NCI-H2196 (cell line): ENCODE measurements around the gene TNFRSF13B.
"Not testable (repeated sequence)": the region's sequence is repeated elsewhere in the genome, so short reads cannot be mapped to it uniquely, and the experiment has no call there.

Experiments used
- DNase-seq: peaks from one replicate; lab custom pipeline; 2025; ENCODE audit not compliant: unreplicated experiment; lab: John Stamatoyannopoulos, UW

Gene TNFRSF13B

DNA sequence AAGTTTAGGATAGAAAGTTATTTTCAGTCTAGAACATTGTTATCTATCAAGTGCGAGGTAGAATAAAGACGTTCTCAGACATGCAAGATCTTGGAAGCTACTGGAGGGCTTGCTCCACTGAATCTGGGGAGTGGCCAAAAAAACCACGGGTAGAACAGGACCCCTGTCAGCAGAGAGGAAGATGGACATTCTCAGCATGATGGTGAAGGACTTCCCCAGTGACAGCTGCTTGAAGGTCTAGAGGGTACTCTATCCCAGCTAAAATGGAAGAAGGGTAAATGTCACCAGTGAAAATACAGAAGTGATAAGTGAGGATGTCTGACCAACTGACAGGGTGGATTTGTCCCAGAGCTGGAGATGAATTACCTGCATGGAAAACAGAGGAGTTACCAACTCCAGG is 10.1 kb downstream of the TNFRSF13B start:
- no peak for DNase-seq

DNA sequence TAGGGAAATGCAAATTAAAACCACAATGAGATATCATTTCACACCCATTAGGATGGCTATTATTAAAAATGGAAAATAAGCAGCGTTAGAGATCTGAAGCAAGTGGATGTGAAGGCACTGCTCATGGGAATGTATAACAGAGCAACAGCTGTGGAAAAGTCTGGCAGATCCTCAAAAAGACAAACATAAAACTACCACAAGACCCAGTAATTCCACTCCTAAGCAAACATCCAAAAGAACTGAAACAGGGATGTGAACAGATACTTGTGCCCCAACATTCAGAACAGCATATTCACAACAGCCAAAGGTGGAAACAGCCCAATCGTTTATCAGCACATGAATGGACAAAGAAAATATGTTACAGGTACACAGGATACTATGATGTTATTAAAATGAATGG is 10.9 kb downstream of the TNFRSF13B start:
- not testable (repeated sequence) for DNase-seq

DNA sequence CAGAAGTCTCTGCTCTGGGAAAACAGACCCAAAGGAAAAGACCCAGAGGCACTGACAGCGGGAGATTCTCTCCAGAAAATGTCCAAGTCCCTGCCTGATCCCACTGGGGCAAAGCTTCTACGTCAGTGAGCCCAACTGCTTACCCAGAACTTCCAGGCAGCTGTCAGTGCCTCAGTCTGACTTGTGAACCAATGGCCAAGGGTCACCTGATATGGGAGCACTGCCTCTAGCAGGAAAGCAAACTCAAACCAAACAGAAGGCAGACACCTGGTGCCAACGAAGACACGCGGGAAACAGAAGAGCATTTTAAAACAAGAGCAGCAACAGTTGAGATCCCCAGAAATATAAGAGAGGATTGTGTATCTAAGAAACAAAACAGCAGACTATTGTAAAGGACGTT is 16.9 kb downstream of the TNFRSF13B start:
- DNase-seq = not testable (repeated sequence)

- no peak for DNase-seq
Measured at GRCh38 chr17:16954521-16954920, 17.4 kb downstream of the TNFRSF13B start.

DNA sequence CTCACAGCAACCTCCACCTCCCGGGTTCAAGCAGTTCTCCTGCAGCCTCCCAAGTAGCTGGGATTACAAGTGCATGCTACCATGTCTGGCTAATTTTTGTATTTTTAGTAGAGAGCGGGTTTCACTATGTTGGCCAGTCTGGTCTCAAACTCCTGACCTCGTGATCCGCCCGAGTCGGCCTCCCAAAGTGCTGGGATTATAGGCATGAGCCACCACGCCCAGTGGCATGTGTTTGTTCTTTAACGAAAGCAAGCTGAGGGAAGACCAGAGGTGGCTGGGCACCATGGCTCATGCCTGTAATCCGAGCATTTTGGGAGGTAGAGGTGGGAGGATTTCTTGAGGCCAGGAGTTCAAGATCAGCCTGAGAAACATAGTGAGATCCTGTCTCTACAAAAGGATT is 18.1 kb downstream of the TNFRSF13B start:
- DNase-seq = no peak

GRCh38 chr17:16953347-16953746 is 18.6 kb downstream of the TNFRSF13B start:
- DNase-seq = no peak

DNA sequence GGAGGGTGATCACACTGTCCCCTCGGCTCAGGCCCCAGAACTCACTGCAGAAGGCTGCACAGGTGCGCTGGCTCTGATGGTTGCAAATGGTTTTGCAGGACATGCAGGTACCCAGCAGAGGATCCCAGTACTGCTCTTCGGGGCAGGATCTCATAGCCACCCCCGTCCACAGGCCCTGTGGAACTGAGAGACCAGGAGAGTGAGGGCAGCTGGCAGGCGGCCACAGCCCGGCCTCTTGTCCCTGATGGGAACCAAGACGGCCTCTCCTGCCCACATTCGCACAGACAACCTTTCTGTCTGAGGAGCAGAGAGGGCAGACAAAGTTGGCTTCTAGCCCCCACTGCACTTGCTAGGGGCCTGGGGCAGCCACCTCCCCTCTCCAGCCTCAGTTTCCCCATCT is 19.5 kb downstream of the TNFRSF13B start:
- DNase-seq = no peak

DNA sequence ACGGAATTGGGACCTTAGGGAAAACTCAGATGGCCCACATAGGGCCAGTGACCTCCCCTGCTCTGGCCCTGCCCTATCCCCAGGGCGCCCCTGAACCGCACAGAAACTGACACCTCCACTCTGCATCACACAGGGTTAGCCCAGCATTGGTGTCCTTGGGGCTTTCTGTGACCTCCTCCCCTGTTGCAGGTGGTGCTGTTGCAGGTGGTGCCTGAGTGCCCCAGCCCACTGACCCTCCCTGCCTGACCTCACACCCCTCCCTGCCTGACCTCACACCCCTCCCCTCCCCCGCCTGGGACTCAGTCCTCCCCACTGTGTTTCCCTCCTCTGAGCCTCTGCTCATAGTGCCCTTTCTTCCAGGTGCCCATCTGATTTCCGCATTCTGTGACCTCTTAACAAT is 21.4 kb downstream of the TNFRSF13B start:
- no peak for DNase-seq

GRCh38 chr17:16948587-16949376 is 23.1 kb downstream of the TNFRSF13B start:
- DNase-seq = no peak

- DNase-seq = no peak
Measured at GRCh38 chr17:16947470-16947869, 24.4 kb downstream of the TNFRSF13B start.

GRCh38 chr17:16945663-16946218 is 26.2 kb downstream of the TNFRSF13B start:
- peak; percentile 3 for DNase-seq

DNA sequence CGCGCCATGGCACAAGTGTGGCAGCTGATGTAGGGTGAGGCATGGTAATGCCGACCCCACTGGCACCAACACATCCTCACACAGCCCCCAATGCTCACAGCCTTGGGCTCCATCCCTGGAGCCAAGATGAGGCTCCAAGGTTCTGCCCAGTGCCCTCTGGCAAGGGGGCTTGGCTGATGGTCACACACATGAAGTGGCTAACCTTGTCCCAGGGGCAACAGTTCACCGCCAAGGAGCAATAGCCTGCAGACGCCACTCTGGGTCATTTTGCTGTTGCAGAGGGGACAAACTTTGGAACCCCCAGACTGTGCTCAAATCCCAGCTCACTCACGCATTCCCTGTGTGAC is 26.8 kb downstream of the TNFRSF13B start:
- DNase-seq = no peak

GRCh38 chr17:16944334-16945135 is 27.4 kb downstream of the TNFRSF13B start:
- no peak for DNase-seq

- no peak for DNase-seq
Measured at GRCh38 chr17:16943541-16944333, 28.2 kb downstream of the TNFRSF13B start.

GRCh38 chr17:16943032-16943352 is 28.9 kb downstream of the TNFRSF13B start:
- no peak for DNase-seq

GRCh38 chr17:16942141-16943031 is 29.5 kb downstream of the TNFRSF13B start:
- no peak for DNase-seq

DNA sequence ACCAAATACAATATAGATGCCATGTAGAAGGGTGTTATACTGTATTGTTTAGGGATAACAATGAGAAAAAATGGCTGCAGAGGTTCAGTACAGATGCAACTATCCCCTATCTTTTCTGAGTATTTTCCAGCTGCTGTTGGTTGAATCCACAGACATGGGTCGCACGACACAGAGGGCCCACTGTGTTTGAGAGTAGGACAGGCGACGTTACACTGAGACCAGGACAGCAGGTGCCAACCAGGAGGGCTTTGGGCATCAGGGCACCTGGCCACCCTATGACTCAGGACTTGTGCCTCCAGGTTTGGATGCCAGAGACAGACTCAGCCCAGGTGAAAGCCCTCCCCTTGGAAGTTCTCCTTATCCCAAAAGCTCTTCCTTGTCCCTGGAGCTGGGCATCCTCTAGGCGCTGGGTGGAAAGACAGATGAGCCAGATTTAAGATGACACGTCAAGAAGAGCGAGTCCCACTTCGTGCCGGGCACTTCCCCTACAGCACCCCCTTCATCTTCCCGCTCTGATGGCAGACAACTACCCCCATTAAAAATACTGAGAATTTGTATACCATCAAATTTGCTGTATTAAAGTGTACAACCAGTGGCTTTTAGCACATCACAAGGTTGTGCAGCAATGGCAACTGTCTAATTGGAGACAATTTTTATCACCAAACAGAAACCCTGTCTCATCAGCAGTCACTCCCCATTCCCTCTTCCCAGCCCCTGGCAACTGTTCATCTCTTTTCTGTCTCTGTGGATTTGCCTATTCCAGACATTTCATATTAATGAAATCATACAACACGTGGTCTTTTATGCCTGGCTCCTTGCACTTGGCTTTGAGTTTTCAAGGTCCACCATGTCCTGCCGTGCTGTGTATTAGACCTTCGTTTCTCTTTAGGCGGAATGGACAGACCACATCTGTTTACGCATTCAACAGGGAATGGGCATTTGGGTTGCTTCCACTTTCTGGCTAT is 30.6 kb downstream of the TNFRSF13B start:
- no peak for DNase-seq

- DNase-seq = no peak
Measured at GRCh38 chr17:16940116-16940881, 31.6 kb downstream of the TNFRSF13B start.
